Esophagus squamous epithelium (tissue), 5 donors: Measurements from ENCODE around the gene E4F1. TPM values are rescaled to one million over a fixed set of nuclear protein-coding genes. Genes with fewer than 3 reads are reported as not detected.
"Not testable (repeated sequence)": the region's sequence is repeated elsewhere in the genome, so short reads cannot be mapped to it uniquely, and the experiment has no call there.

Experiments used
- DNase-seq: peaks from one replicate; lab custom pipeline; 2025; lab: John Stamatoyannopoulos, UW
- H3K27ac ChIP-seq, 4 donors: fragments of 200-600 bp; sonication (generic); one replicate each; pipeline ENCODE4 v1.5.1; 2016 to 2019; ENCODE audit warnings: mild to moderate bottlenecking in 1 of 4
- H3K27me3 ChIP-seq, 4 donors: fragments of 200-600 bp; sonication (generic); 1 replicate in 3 of 4; 2 replicates in 1 of 4; pipeline versions ENCODE4 v1.5.1 to v1.6.0; 2017 to 2021; ENCODE audit warnings: antibody characterized with exemption in 1 of 4
- H3K36me3 ChIP-seq, 3 donors: fragments of 200-600 bp; sonication (generic); one replicate each; pipeline ENCODE4 v1.5.1; 2016 to 2019
- H3K4me1 ChIP-seq, 3 donors: fragments of 200-600 bp; sonication (generic); one replicate each; pipeline ENCODE4 v1.5.1; 2017 to 2019
- H3K4me3 ChIP-seq, 4 donors: fragments of 200-600 bp; sonication (generic); 1 replicate in 3 of 4; 2 replicates in 1 of 4; pipeline ENCODE4 v1.5.1; 2016 to 2019; ENCODE audit warnings: mild to moderate bottlenecking in 2 of 4, moderate library complexity in 1 of 4
- H3K9me3 ChIP-seq, 3 donors: fragments of 200-600 bp; sonication (generic); one replicate each; pipeline ENCODE4 v1.5.1; 2016 to 2019
- CTCF ChIP-seq, 6 experiments: fragments of 450-650 bp in 4 of 6; fragments of 200-600 bp in 2 of 6; sonication (generic) in 2 of 6; IDR thresholded peaks; one replicate each; pipeline ENCODE4 v1.5.1; 2016 to 2019; ENCODE audit warnings: antibody characterized with exemption in 6 of 6, mild to moderate bottlenecking in 4 of 6, moderate library complexity in 4 of 6
- POLR2A ChIP-seq, 4 donors: fragments of 450-650 bp; IDR thresholded peaks; one replicate each; pipeline ENCODE4 v1.6.1; 2017; ENCODE audit warnings: antibody characterized with exemption in 4 of 4, mild to moderate bottlenecking in 4 of 4, moderate library complexity in 3 of 4
- WGBS, 2 donors: methylation state at CpG; one replicate each; pipeline ENCODE4 v1.1.5; 2018; 5-methylcytosine and 5-hydroxymethylcytosine counted together
- intact Hi-C: fragments of 100-400 bp; cut with DNase I; formaldehyde crosslinking; loops from one replicate; pipeline ENCODE4 v1.15.0; 2022
- total RNA-seq, 4 donors: library from RNA; depleted of rRNA; stranded (reverse); fragments of >200 nt; gene quantifications; one replicate each; pipeline ENCODE4 v1.1.0, GENCODE V29; 2016
- donor health status: DM: yes; HTN: yes; CAD: no.

E4F1 gene
- total RNA-seq, 4 donors from 2014 or later, result 16.8 to 25.6 (median 19.2) TPM

- WGBS, 2 donors, result 79 to 83% methylated on average over 9 to 11 of the region's 11 CpGs
- intact Hi-C loops, result no loop called here
These were observed 29.9 kb downstream of the E4F1 start for GRCh38 chr16:2253293-2253692.

GRCh38 chr16:2256531-2257140 lies 33.2 kb downstream of the E4F1 start:
- intact Hi-C loops, result no loop called here
- H3K4me1 ChIP-seq, result peaks cover 5 to 11% (median 9%) of the 10 kb centered on the region in 3 donors
- no peaks in the 10 kb centered on the region for H3K9me3 ChIP-seq
- no peak for DNase-seq
- no peak overlapping the region for H3K4me3 ChIP-seq
- H3K27ac ChIP-seq, result no peak overlapping the region
- TF ChIP-seq CTCF (IDR thresholded peaks at IDR 0.05), result no peak
- TF ChIP-seq POLR2A (IDR thresholded peaks at IDR 0.05), result no peak
- H3K36me3 ChIP-seq, result peaks cover 38 to 92% (median 63%) of the 10 kb centered on the region in 3 donors
- 84 to 86% methylated on average over 12 of the region's 12 CpGs for WGBS, 2 donors
- no peaks in the 10 kb centered on the region for H3K27me3 ChIP-seq

More at GRCh38 chr16:2253293-2253692, 29.9 kb downstream of the E4F1 start:
- Histone ChIP-seq H3K27me3 (no peaks in the 10 kb centered on the region), H3K4me1 (peaks cover 7 to 33% (median 18%) of the 10 kb centered on the region in 3 donors), H3K27ac (no peak overlapping the region), H3K4me3 (no peak overlapping the region), H3K9me3 (no peaks in the 10 kb centered on the region), H3K36me3 (peaks cover 38 to 70% (median 51%) of the 10 kb centered on the region in 3 donors)
- TF ChIP-seq POLR2A (IDR thresholded peaks at IDR 0.05) (no peak), CTCF (IDR thresholded peaks at IDR 0.05) (no peak)
- DNase-seq, result no peak

GRCh38 chr16:2257726-2258125 lies 34.3 kb downstream of the E4F1 start:
- intact Hi-C loops, result no loop called here

GRCh38 chr16:2258530-2258929 lies 35.1 kb downstream of the E4F1 start:
- H3K4me1 ChIP-seq, DNase-seq, H3K9me3 ChIP-seq, H3K27ac ChIP-seq, H3K4me3 ChIP-seq, H3K27me3 ChIP-seq, intact Hi-C loops: not testable (repeated sequence)
- WGBS, 2 donors, result 91 to 92% methylated on average over 7 of the region's 7 CpGs
- H3K36me3 ChIP-seq, result peaks cover 36 to 100% (median 74%) of the 10 kb centered on the region in 3 donors

More at GRCh38 chr16:2257726-2258125, 34.3 kb downstream of the E4F1 start:
- no peaks in the 10 kb centered on the region for H3K9me3 ChIP-seq
- DNase-seq, result no peak
- H3K27me3 ChIP-seq, result no peaks in the 10 kb centered on the region
- H3K4me3 ChIP-seq, result no peak overlapping the region
- TF ChIP-seq CTCF (IDR thresholded peaks at IDR 0.05) (no peak), POLR2A (IDR thresholded peaks at IDR 0.05) (no peak)
- peaks cover 38 to 100% (median 74%) of the 10 kb centered on the region in 3 donors for H3K36me3 ChIP-seq
- 84 to 90% methylated on average over 5 to 6 of the region's 6 CpGs for WGBS, 2 donors
- H3K27ac ChIP-seq, result no peak overlapping the region
- peaks cover 0 to under 1% (median 0%) of the 10 kb centered on the region in 3 donors for H3K4me1 ChIP-seq

- H3K4me3 ChIP-seq, result no peak overlapping the region
- peaks cover 0 to 21% (median 2%) of the 10 kb centered on the region in 3 donors for H3K4me1 ChIP-seq
- TF ChIP-seq POLR2A (IDR thresholded peaks at IDR 0.05), result no peak
- no peak for TF ChIP-seq CTCF (IDR thresholded peaks at IDR 0.05)
- 93 to 95% methylated on average over 8 of the region's 8 CpGs for WGBS, 2 donors
- H3K9me3 ChIP-seq, result no peaks in the 10 kb centered on the region
- intact Hi-C loops, result no loop called here
- no peaks in the 10 kb centered on the region for H3K27me3 ChIP-seq
- H3K27ac ChIP-seq, result no peak overlapping the region
- H3K36me3 ChIP-seq, result peaks cover 29 to 99% (median 71%) of the 10 kb centered on the region in 3 donors
- DNase-seq, result no peak
These were observed 36.9 kb downstream of the E4F1 start for GRCh38 chr16:2260250-2260649.

GRCh38 chr16:2263026-2263425 lies 39.6 kb downstream of the E4F1 start:
- peaks cover 5 to 71% (median 43%) of the 10 kb centered on the region in 3 donors for H3K36me3 ChIP-seq
- H3K27ac ChIP-seq, H3K9me3 ChIP-seq, H3K4me3 ChIP-seq, H3K27me3 ChIP-seq, DNase-seq, intact Hi-C loops: not testable (repeated sequence)
- H3K4me1 ChIP-seq, result peaks cover 5 to 41% (median 17%) of the 10 kb centered on the region in 3 donors
- WGBS, 2 donors, result 65 to 73% methylated on average over 4 to 8 of the region's 14 CpGs

GRCh38 chr16:2266887-2267286 lies 43.5 kb downstream of the E4F1 start:
- H3K27me3 ChIP-seq, DNase-seq, H3K9me3 ChIP-seq, intact Hi-C loops: not testable (repeated sequence)
- H3K36me3 ChIP-seq, result peaks cover 5 to 36% (median 29%) of the 10 kb centered on the region in 3 donors
- peak overlapping the region; percentile 91 to 99 (median 98) for H3K27ac ChIP-seq
- WGBS, 2 donors, result 0% methylated on average over 2 of the region's 12 CpGs
- peak overlapping the region; percentile 74 to 95 (median 81) for H3K4me3 ChIP-seq
- peaks cover 20 to 63% (median 30%) of the 10 kb centered on the region in 3 donors for H3K4me1 ChIP-seq

- H3K4me1 ChIP-seq, result peaks cover 20 to 63% (median 30%) of the 10 kb centered on the region in 3 donors
- WGBS, 2 donors, result 0% methylated on average over 9 of the region's 54 CpGs; no CpG with 5 or more reads in 1 of the 2 donors
- DNase-seq, intact Hi-C loops, H3K27me3 ChIP-seq, H3K9me3 ChIP-seq: not testable (repeated sequence)
- H3K27ac ChIP-seq, result peak overlapping the region; percentile 91 to 99 (median 98)
- peaks cover 5 to 30% (median 23%) of the 10 kb centered on the region in 3 donors for H3K36me3 ChIP-seq
- peak overlapping the region; percentile 74 to 95 (median 81) for H3K4me3 ChIP-seq
These were observed 44.1 kb downstream of the E4F1 start for GRCh38 chr16:2267505-2267912.
